ENCODE results near the gene TMEM88.

- TF ChIP-seq GATA3 (IDR thresholded peaks at IDR 0.05; ENCODE audit: low read depth, low read length) (no peak), GATA2 (IDR thresholded peaks at IDR 0.05; ENCODE audit: low read depth, low read length) (no peak)
Measured at GRCh38 chr17:7875804-7876370, 21.0 kb downstream of the TMEM88 start.

All from SH-SY5Y (cell line).